SK-N-MC (cell line): ENCODE data around the gene SLC4A5.

Experiments
- EZH2 ChIP-seq: fragments of 200-600 bp; sonication (generic); IDR thresholded peaks from one replicate; pipeline ENCODE4 v1.6.1; 2017; ENCODE audit warnings: antibody characterized with exemption
- POLR2AphosphoS5 ChIP-seq: IDR thresholded peaks from 2 replicates; pipeline ENCODE4 v1.6.1; 2012; ENCODE audit warnings: mild to moderate bottlenecking, low read depth, low read length, borderline replicate concordance

GRCh38 chr2:74333896-74334586, 9.2 kb downstream of the SLC4A5 start:
- TF ChIP-seq POLR2AphosphoS5 (no peak), EZH2 (no peak)
